IPS-20b (cell line): Measurements from ENCODE around the gene KCNQ1.

Experiments used
- H3K27ac ChIP-seq: one replicate; pipeline ENCODE4 v1.5.1; 2013; ENCODE audit warnings: low read length
- H3K27me3 ChIP-seq: 2 replicates; pipeline ENCODE4 v1.6.1; 2013; ENCODE audit warnings: mild to moderate bottlenecking, low read length, inconsistent platforms; ENCODE audit not compliant: insufficient read depth
- H3K36me3 ChIP-seq: 2 replicates; pipeline ENCODE4 v1.6.1; 2013; ENCODE audit warnings: low read depth, mild to moderate bottlenecking, inconsistent platforms, low read length, moderate library complexity; ENCODE audit not compliant: insufficient read depth
- H3K4me1 ChIP-seq: 2 replicates; pipeline ENCODE4 v1.6.1; 2013; ENCODE audit warnings: mild to moderate bottlenecking, control low read depth, inconsistent platforms, low read length, moderate library complexity; ENCODE audit not compliant: insufficient read depth
- H3K4me3 ChIP-seq: 2 replicates; pipeline ENCODE4 v1.5.1; 2013; ENCODE audit warnings: mild to moderate bottlenecking, low read length, inconsistent platforms
- H3K9ac ChIP-seq: 2 replicates; pipeline ENCODE4 v1.6.1; 2013; ENCODE audit warnings: low read depth, mild to moderate bottlenecking, inconsistent platforms, low read length, moderate library complexity
- H3K9me3 ChIP-seq: 2 replicates; pipeline ENCODE4 v1.6.1; 2013; ENCODE audit warnings: mild to moderate bottlenecking, low read depth, low read length, inconsistent platforms; ENCODE audit not compliant: insufficient read depth

The KCNQ1 gene

DNA sequence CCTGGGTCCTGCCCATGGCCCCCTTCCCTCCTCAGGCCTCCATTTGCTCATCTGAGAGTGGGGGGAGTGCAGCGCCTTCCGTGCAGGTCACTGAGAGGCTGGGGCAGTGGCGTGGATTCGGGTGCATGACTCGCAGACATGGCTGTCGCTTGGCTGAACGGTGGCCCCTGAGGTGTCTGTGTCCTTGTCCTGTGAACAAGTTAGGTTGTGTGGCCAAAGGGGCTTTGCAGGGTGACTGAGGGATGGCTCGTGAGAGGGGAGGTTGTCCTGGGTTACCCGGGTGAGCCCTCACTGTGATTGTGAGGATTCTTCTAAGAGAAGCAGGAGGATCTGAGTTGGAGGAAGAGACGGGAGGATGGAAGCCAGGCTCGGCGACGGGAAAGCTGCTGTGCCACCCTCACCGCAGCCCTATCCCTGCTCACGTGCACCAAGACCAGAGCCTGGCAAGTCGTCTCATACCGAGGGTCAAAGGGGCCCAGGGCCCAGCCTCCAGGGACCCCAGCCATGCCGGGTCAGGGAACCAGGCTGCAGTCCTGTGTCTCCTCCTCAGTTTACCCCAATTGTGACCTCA lies 79.1 kb downstream of the KCNQ1 start:
- no peaks in the 10 kb centered on the region for H3K9me3 ChIP-seq
- H3K27ac ChIP-seq, result no peak overlapping the region
- no peaks in the 10 kb centered on the region for H3K4me1 ChIP-seq
- no peaks in the 10 kb centered on the region for H3K36me3 ChIP-seq
- H3K27me3 ChIP-seq, result peaks cover 13% of the 10 kb centered on the region; the same call in 1 of the 2 replicates
- H3K4me3 ChIP-seq, result no peak overlapping the region
- H3K9ac ChIP-seq, result no peak overlapping the region

DNA sequence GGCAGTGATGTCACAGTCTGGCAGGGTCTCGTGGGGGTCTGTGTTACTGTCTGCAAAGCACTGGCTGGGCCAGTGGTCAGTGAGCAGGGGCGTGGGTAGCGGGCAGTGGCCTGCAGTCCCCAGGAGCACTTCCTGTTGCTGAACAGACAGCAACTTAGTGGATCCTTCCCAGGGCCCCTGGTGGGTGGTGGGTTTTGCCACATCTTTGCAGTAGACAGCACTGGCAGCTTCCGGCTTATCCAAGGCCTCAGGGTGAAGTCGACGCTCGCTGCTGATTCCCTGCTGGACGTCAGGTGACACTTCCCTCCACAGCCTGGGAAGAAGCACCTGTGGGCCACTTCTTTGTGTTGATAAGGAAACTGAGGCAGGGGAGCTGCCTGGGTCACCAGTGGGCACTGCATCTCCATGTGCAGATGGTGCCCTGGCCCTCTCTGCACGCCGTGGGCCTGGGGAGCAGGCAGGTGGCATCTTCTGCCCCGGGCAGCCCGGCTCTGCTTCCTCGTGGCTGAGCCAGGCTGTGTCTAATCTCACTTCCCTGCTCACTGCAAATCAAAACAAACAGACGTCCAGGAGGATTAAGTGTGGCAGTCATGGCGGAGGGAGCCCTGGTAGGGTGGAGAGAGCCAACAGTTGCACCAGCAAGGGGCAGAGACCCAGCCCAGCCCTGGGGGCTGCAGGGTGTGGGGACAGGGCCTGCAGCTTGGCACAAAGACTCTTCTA lies 79.8 kb downstream of the KCNQ1 start:
- Histone ChIP-seq H3K27ac (no peak overlapping the region), H3K36me3 (no peaks in the 10 kb centered on the region), H3K4me3 (no peak overlapping the region), H3K27me3 (peaks cover 14% of the 10 kb centered on the region; the same call in 1 of the 2 replicates), H3K9ac (no peak overlapping the region), H3K4me1 (no peaks in the 10 kb centered on the region), H3K9me3 (no peaks in the 10 kb centered on the region)

DNA sequence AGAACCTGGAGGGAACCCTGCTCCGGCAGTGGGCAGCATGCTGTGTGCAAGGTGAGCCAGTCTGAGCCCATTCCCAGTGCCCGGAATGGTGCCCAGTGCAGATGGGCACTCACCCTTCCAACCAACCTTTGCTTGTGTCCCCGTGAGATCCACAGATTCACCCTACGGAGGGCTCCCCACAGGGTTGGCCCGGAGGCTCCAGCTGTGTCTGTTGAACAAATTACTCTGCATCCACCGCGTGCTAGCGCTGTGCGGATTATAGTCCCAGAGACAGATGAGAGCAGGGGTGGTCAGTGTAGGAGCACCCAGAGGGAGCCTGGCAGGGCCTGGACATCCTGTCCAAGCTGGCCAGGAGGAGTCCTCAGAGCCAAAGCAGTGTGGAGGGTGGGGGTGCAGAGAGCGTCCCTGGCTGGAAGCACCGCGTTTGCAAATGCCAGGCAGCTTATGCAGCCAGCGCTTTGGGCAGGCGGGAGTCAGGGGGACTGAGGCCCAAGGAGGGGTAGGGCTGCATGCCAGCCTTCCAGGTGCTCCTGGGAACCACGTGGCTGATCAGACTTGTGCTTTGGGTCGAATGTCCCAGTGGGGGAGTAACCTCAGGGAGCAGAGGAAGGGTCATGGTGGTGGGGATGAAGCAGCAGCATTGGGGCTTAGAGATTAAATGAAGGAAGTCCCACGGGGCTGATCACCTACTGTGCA lies 80.5 kb downstream of the KCNQ1 start:
- Histone ChIP-seq H3K4me1 (no peaks in the 10 kb centered on the region), H3K9ac (no peak overlapping the region), H3K4me3 (no peak overlapping the region), H3K36me3 (no peaks in the 10 kb centered on the region), H3K9me3 (no peaks in the 10 kb centered on the region), H3K27me3 (peaks cover 14% of the 10 kb centered on the region; the same call in 1 of the 2 replicates), H3K27ac (no peak overlapping the region)

DNA sequence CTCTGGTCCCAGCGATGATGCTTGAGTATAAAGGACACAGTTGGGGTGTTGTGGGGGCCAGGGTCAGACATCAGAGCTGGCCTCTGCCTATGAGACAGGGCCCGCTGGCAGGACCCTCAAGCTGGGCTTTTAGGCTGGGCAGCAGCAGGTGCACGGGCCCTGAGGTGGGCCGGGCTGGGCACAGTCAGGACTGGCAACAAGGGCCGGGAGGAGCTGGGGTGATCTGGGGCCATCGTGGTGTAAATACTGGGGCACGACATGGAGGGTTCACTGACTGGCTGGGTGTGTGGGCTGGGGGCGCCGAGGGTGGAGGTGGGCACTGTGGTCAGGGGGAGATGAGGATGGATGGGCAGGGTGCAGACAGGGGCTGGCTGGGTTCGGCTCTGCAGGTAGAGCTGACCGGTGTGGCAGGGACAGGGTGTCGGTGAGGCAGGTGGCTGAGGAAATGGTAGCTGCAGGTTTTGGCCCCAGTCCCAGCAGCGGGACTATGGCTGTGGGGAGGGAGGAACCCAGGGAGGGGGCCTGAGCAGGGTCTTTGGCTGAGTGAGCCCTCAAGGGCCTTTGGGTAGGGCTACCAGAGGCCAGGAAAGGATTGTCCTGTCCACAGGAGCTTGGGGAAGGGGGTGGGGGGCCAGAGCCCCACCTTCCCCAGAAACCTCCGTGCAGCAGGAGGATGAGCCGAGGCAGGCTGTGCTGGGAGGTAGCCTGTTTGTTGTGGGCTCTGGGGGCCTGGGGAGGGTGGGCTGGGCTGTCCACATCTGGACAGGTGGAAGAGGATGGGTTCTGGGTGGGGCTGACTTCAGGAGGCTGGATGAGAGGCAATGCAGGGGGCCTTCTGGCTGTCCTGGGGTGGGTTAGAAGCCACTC lies 81.4 kb downstream of the KCNQ1 start:
- Histone ChIP-seq H3K27ac (no peak overlapping the region), H3K27me3 (peaks cover 14% of the 10 kb centered on the region; the same call in 1 of the 2 replicates), H3K9me3 (no peaks in the 10 kb centered on the region), H3K4me3 (no peak overlapping the region), H3K9ac (no peak overlapping the region), H3K36me3 (no peaks in the 10 kb centered on the region), H3K4me1 (no peaks in the 10 kb centered on the region)

DNA sequence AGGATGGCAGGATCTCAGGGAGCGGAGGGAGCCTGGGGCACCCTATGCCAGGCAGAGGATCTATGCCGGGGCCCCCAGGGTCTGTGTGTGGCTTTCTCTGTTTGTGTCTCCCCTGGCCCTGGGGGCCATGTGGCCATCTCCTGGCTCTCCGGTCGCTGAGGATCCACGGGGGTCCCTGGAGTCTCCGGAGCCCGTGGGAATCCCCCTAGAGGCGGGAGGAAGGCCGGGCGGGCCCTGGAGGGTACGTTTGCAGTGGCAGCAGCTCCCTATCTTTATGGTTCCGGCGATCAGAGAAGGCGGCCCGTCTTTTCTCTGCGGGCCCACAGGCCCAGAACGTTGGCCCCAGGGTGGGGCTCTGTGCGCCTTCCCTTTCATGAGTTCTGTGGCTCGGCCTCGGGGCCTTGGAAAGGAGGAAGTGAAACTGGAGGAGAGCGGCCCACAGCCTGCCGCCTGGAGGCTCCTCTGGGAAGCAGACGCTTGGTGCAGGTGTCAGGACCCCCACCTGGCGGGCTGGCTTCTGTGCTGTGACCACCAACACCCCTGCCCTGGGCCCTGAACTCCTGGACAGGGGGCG lies 82.1 kb downstream of the KCNQ1 start:
- no peak overlapping the region for H3K9ac ChIP-seq
- H3K9me3 ChIP-seq, result no peaks in the 10 kb centered on the region
- H3K36me3 ChIP-seq, result no peaks in the 10 kb centered on the region
- H3K27ac ChIP-seq, result no peak overlapping the region
- H3K27me3 ChIP-seq, result peaks cover 15% of the 10 kb centered on the region; the same call in 1 of the 2 replicates
- H3K4me3 ChIP-seq, result no peak overlapping the region
- H3K4me1 ChIP-seq, result no peaks in the 10 kb centered on the region

DNA sequence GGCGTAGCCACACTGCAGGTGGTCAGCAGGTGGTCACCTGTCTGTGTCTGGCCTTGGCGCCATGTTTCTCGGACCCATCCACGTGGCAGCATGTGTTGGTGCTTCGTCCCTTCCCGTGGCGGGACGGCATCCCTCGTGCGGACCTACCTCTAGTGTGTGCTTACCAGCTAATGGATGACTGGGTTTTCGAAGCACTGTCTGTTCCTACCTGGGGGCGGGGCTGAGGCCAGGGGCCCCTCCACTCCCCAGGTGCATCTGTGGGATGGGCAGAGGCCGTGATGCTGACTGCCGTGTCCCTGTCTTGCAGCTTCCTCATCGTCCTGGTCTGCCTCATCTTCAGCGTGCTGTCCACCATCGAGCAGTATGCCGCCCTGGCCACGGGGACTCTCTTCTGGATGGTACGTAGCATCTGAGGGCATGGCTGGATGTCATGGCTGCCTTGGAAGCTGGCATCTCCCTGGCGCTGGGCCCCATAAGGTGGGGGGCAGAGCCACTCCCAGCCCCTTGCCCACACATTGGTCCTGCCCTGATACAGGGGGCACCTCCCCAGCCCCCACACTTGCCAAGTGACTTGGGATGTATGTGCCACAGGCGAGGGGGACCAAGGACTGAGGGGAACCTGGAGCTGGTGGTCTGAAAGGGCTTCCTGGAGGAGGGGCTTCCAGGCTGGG lies 82.9 kb downstream of the KCNQ1 start:
- Histone ChIP-seq H3K27ac (no peak overlapping the region), H3K36me3 (no peaks in the 10 kb centered on the region), H3K4me1 (no peaks in the 10 kb centered on the region), H3K9me3 (no peaks in the 10 kb centered on the region), H3K4me3 (no peak overlapping the region), H3K27me3 (peaks cover 22% of the 10 kb centered on the region; the same call in 1 of the 2 replicates), H3K9ac (no peak overlapping the region)

DNA sequence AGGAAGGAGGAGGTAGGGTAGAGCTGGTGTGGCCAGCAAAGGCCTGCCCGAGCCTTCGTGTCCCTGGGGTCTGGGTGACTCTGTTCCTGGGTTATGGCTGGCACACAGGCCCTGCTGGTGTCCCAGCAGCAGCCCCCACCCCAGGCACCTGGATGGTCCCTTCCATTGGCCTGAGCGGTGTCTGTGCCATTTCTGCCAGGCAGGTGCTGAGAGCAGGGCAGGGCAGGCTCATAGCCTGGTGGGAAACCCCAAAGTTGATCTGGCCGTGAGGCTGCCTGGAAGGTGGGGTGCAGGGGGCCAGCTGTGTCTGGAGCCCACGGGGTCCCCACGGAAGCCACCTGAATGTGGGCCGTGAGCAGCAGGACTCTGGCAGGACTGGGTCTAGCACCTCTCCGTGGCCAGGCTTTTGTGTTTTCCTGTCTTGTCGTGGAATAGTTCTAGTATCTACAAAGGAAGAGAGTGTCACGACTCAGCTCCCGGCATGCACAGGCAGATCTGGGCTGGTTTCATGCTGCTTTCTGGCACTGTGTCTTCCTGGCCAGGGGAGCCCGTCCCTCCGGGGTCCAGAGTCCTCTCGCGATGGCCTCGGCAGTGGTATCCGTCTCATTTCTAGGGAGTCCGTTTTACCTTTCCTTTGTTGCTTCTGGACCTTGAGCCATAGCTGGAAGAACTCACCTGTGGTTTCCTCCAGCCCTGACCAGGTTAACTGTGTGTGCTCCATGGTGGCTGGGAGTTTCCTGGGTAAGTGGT lies 83.7 kb downstream of the KCNQ1 start:
- Histone ChIP-seq H3K9ac (no peak overlapping the region), H3K4me3 (no peak overlapping the region), H3K36me3 (no peaks in the 10 kb centered on the region), H3K27me3 (peaks cover 27% of the 10 kb centered on the region; the same call in 1 of the 2 replicates), H3K9me3 (no peaks in the 10 kb centered on the region), H3K4me1 (peaks cover 5% of the 10 kb centered on the region), H3K27ac (no peak overlapping the region)

DNA sequence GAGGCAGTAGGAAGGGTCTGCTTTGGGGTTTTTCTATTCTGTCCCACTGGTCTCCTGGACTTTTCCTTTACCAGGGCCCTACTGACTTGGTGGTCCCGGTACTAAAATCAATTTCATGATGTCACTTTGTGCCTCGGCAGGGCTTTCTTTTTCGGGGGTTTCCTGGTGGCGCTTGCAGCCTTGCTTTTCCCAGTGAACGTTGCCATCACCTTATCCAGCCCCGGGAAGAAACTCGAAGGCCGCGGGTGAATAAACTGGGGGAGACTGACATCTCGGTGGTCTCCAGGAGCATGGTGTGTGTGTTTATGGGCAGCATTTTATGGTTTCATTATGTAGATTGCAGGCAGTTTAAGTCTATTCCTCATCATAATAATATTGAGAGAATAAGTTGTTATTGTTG lies 84.4 kb downstream of the KCNQ1 start:
- H3K4me3 ChIP-seq, result no peak overlapping the region
- no peaks in the 10 kb centered on the region for H3K36me3 ChIP-seq
- H3K27ac ChIP-seq, result no peak overlapping the region
- no peak overlapping the region for H3K9ac ChIP-seq
- peaks cover 8% of the 10 kb centered on the region for H3K4me1 ChIP-seq
- peaks cover 28% of the 10 kb centered on the region; the same call in 1 of the 2 replicates for H3K27me3 ChIP-seq
- H3K9me3 ChIP-seq, result no peaks in the 10 kb centered on the region

DNA sequence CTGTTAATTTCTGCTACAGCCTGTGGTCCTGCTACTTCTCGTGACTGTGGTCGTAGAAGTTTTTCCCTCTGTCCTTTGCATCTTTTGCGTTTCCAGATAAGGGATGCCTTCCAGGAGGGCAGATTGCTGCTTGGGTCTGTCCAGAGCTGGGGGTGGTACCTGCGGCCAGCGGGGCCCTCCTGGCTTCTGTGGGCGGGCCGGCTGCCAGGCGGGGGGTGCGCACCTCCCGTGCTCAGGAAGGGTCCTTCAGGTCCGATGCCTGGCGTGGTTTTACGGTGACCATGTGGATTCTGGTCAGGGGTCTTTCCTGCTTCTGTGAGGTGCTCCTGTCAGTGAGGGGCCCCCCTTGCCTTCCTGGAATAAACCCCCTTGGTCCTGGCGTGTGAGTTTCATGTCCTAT lies 84.8 kb downstream of the KCNQ1 start:
- Histone ChIP-seq H3K27me3 (peaks cover 32% of the 10 kb centered on the region), H3K4me3 (no peak overlapping the region), H3K9me3 (no peaks in the 10 kb centered on the region), H3K36me3 (no peaks in the 10 kb centered on the region), H3K27ac (no peak overlapping the region), H3K9ac (no peak overlapping the region), H3K4me1 (peaks cover 11% of the 10 kb centered on the region)

DNA sequence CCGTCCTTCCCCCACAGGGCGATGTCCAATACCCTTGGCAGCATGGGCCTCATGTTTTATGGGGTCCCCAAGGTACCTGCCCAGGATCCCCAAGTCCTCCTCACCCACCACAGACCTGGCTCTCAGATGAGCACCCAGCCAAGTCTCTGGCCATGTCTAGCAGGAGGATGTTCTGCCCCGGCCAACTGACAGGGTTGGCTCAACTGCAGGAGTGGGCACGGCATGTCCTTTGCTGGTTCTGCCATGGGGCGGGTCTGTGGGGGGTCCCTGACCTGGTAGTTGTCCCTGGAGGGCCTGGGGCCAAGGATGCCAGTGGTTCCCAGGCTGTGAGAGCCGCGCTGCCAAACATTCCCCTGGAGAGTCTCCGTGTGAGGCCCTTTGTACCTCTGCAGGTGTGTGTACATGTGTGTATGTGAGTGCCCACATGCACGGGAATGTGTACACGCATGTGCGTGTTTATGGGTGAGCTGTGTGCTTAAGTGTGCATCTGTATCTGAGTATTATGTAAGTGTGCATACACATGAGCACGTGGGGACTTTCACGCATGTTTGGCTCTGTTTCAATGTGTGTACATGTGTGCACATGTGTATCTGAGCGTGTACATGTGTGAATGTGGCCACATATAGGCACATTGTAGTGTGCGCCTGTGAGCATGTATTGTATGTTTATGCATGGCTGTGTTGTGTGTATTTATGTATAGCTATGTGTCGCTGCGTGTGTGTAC lies 85.5 kb downstream of the KCNQ1 start:
- Histone ChIP-seq H3K27me3 (peaks cover 39% of the 10 kb centered on the region), H3K9ac (no peak overlapping the region), H3K27ac (no peak overlapping the region), H3K4me3 (no peak overlapping the region), H3K9me3 (no peaks in the 10 kb centered on the region), H3K36me3 (no peaks in the 10 kb centered on the region), H3K4me1 (peaks cover 11% of the 10 kb centered on the region)
